ENCODE data around the gene DCBLD1.

The DCBLD1 gene

DNA sequence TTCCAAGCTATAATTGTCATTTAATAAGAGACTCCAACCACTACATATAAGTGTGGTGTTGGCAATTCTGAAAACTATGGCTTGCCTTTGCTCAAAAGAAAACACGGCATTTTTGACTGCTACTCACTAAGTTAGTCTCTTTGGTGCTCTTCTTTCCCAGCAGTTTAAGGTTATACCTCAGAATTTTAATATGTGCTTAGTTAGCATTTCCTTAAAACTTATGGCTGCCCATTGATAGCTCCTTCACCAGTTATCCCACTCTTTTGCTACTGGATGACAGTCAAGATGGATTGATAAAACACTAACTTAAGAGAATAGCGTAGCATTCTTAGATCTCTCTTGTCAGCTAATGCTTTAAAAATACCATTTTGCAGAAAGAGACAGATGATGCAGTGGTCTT, 85.8 kb downstream of the DCBLD1 start:
- DNase-seq: no peak

DNA sequence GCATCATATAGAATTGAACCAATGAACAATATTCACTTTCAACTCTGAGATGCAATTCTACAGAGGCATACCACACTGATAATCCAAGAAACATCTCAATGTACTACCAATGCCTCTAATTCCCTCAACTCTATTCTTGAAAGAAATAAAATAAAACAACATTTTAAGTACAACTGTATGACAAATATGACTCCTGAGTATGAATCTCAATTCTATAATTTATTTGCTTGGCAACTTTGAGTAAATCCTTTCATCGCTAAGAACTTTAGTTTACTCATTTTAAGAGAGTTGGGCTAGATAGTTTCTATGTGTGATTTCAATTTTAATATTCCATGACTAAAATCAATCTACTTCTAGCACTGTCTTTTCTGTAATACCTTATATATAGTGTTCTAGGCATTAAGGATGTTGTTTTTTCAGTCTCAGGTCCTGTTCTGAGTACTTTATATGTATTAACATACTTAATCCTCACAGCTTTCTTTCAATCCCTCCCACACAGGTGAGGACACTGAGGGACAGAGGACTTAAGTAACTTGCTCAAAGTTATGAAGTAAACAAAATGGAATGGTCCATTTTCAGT, 86.4 kb downstream of the DCBLD1 start:
- DNase-seq: peak; percentile 52

DNA sequence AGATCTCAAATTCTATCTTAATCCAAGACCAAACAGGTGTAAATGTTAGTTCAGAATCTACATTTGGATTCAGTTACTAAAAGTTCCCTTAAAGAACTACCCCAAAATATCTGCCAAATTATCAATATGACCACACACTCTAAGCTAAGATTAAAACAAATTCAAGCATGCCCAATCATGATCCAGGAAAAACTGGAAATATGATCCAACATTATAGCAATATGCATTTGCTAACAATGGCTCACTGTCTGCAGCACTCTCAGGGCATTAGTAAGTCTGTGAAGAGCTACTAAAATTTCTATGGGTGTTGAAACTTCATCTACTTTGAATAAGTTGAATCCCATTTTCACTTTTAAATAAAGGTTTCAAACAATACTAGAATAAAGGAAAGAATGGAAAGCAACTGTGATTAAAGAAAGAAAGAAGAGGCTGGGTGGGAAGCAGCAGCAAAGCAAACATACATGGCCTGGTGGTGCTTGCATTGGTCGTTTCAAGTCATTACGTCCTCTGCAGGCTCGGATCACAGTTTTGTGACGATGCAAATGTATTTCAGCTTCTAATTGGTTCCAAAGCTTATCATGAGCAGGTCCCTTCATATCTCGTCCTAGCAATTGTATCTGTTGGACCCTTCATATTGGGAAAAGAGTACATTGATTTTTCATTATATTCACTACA, 90.7 kb downstream of the DCBLD1 start:
- no peak for DNase-seq

DNA sequence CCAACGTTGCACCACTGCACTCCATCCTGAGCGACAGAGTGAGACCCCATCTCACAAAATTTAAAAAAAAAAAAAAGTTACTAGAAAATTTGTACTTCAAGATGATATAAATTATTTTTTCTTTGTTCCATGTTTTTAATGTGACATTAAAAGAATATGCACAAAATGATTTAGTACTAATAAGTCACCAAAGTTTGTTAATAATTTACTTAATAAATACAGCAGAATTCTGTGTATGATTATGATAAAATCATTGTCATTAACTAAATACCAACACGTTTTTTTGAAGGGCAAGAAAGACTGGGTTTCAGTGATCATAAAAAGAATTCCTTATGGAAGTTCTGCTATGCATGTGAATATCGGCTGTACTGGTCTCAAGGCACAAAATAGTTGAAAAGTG, 91.7 kb downstream of the DCBLD1 start:
- no peak for DNase-seq

DNA sequence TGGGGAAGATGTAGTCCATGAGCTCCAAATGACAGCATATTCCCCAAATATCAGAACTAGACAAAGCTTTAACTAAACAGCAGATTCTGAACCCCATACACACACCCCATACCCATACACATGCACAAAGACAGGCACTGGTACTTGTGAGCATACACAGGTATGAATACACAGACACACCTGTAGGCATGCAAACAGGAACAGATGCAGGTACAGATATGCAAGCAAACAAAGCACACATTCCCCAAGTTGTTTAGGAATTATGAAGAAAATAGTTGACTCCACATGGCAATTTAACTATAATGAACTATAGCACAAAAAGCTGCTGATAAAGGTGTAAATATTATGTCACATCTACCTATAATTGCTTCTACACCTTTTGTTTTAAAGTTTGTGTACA, 103.2 kb downstream of the DCBLD1 start:
- no peak for DNase-seq

DNA sequence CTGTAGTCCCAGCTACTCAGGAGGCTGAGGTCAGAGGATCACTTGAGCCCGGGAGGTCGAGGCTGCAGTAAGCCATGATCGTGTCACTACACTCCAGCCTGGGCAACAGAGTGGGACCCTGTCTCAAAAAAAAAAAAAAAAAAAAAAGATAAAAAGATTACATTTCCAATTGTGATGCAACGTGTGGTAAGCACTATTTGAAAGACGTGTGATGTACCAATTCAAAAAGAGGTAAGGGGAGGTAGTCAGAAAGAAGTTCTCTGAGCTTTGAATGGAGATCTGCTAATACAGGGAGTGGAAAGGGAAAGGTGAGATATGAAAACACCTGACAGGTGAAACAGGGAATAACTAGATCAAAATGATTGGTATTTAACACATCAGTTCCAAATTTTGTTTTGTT, 108.0 kb downstream of the DCBLD1 start:
- DNase-seq: no peak

DNA sequence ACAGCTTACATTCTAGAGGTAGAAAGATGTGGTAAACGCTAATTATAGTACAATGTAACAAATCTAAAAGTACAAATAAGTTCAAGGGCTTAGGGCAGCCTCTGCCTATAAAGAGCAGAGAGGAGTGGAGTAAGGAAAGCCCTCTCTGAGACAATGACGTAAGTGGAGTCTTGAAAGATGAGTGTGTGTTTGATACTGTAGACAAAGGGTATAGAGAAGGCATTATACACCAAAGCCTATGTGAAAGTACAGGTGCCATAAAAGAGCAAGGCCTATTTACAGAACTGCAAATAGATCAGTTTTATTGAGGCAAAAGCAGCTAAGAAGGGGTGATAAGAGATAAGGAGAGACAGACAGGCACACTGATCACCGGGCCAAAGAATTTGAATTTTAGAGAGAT, 108.9 kb downstream of the DCBLD1 start:
- no peak for DNase-seq

DNA sequence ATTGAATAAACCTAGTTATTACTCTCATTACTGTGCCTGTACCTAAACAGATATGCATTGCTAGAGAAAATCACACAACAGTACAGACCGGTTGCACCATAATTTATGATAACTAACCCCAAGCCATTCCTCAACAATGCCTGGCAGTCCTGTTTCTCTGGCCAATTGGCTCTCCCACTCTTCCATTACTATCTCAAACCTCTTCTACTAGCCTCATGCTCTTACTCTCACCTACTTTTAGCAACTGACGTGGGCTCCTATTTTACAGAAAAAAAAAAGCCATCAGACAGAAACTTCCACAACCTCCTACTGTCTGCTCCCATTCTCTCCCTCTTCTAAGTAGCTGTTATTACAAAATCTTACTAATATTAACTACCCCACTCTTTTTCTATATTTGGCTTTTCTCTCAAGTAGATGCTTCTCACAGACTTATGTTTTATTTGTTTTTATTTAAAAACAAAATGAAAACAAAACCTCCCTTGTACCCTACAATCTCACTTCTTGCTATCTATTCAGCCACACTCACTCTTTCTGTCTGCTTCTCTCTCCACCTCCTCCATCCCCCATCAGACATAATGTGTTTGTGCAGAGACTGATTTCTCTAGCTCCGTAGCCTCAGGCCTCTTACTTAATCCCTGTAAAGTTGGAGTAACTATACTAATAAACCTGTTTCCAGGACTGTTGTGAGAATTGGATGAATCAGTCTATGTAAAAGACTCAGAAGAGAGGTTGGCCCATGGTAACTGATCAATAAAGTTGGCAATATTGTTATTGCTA, 110.7 kb downstream of the DCBLD1 start:
- DNase-seq: no peak

DNA sequence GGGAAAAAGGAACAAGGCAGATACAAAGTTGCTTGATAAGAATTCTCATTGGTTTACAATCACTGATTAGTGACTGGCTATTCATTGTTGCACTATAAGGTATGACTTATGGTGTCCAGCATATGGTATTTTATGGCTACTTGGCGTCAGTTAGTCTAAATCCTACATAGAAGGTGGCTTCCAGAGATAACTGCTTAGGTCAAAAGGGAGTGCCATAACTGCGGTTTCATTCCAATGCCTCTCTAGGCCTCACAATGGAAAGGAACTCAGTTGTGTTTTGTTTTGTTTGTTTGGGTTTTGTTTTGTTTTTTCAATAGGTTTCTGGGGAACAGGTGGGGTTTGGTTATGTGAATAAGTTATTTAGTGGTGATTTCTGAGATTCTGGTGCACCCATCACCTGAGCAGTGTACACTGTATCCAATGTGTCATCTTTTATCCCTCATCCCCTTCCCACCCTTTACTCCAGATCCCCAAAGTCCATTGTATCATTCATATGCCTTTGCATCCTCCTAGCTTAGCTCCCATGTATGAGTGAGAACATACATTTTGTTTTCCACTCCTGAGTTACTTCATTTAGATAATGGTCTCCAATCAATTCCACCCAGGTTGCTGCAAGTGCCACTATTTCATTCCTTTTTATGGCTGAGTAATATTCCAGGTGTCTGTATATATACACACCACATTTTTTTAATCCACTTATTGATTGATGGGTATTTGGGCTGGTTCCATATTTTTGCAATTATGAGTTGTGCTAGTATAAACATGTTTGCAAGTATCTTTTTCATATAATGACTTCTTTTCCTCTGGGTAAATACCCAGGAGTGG, 112.8 kb downstream of the DCBLD1 start:
- DNase-seq: no peak

DNA sequence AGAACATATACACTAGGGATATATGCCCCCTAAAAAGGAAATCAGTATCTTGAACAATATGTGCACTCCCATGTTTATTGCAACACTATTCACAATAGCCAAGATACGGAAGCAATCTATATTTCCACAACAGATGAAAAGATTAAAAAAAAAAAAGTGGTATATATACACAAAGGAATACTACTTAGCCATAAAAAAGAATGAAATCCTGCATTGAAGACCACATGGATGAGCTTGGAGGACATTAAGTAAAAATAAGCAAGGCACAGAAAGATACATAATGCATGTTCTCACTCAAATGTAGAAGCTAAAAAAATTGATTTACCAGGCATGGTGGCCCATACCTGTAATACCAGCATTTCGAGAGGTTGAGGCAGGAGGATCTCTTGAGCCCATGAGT, 115.3 kb downstream of the DCBLD1 start:
- no peak for DNase-seq

All from activated CD4-positive, alpha-beta T cell treated with anti-CD3 and anti-CD28 coated beads, Interleukin-2, Interleukin-6, amounts not matched to agents 100 ng/mL and 50 ng/mL, durations not matched to agents 16 hours and 8 hours (primary cell).